ENCODE results near the gene ZBTB32.
"Not testable (repeated sequence)": the region's sequence is repeated elsewhere in the genome, so short reads cannot be mapped to it uniquely, and the experiment has no call there.

Gene ZBTB32

DNA sequence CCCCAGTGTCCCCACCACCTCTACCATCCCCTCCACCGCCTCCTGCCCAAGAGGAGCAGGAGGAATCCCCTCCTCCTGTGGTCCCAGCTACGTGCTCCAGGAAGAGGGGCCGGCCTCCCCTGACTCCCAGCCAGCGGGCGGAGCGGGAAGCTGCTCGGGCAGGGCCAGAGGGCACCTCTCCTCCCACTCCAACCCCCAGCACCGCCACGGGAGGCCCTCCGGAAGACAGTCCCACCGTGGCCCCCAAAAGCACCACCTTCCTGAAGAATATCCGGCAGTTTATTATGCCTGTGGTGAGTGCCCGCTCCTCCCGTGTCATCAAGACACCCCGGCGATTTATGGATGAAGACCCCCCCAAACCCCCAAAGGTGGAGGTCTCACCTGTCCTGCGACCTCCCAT lies 16.3 kb downstream of the ZBTB32 start:
- DNase-seq = no peak

DNA sequence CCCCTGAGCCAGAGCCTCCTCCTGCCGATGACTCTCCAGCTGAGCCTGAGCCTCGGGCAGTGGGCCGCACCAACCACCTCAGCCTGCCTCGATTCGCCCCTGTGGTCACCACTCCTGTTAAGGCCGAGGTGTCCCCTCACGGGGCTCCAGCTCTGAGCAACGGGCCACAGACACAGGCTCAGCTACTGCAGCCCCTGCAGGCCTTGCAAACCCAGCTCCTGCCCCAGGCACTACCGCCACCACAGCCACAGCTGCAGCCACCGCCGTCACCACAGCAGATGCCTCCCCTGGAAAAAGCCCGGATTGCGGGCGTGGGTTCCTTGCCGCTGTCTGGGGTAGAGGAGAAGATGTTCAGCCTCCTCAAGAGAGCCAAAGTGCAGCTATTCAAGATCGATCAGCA lies 17.0 kb downstream of the ZBTB32 start:
- no peak for DNase-seq

DNA sequence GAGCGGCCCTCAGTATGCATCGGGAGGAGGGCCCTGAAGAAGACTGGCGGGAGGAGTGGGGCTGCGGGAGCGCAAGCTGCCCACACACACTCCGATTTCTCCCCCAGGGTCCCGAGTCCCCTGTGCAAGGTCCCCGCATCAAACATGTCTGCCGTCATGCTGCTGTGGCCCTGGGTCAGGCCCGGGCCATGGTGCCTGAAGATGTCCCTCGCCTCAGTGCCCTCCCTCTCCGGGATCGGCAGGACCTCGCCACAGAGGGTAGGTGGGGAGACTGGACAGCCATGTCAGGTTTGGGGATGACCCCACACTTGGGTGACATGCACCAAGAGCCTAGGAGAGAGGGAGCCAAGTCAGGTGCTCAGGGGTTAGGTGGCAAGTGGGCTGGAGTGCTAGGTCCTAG lies 18.1 kb downstream of the ZBTB32 start:
- DNase-seq = no peak

DNA sequence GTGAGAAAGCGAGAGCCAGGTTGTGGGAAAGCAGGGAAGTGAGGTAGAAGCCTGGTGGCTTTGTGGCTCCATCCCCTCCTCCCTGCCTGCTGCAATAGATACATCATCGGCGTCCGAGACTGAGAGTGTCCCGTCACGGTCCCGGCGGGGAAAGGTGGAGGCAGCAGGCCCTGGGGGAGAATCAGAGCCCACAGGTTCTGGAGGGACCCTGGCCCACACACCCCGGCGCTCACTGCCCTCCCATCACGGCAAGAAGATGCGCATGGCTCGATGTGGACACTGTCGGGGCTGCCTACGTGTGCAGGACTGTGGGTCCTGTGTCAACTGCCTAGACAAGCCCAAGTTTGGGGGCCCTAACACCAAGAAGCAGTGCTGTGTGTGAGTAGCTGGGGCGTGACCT lies 18.5 kb downstream of the ZBTB32 start:
- no peak for DNase-seq

DNA sequence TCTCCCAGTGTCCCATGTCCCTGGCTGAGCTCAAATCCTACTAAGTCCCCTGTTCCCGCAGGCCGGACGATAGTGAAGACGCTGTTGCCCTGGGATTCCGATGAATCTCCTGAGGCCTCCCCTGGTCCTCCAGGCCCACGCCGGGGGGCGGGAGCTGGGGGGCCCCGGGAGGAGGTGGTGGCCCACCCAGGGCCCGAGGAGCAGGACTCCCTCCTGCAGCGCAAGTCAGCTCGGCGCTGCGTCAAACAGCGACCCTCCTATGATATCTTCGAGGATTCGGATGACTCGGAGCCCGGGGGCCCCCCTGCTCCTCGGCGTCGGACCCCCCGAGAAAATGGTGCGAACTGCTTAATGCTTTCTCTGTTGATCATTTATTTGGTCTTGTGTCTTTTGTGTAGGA lies 19.3 kb downstream of the ZBTB32 start:
- no peak for DNase-seq

DNA sequence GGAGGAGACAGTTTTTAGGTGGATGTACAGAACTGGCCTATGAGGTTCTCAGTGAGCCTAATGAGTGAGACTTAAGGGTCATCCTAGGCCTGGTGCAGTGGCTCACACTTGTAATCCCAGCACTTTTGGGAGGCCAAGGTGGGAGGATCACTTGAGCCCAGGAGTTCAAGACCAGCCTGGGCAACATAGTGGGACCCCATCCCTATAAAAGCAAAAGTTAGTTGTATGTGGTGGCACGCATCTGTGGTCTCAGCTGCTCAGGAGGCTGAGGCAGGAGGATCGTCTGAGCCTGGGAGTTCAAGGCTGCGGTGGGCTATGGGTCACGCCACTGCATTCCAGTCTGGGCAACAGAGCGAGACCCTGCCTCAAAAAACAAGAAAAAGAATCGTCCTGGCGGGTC lies 19.8 kb downstream of the ZBTB32 start:
- DNase-seq = not testable (repeated sequence)

DNA sequence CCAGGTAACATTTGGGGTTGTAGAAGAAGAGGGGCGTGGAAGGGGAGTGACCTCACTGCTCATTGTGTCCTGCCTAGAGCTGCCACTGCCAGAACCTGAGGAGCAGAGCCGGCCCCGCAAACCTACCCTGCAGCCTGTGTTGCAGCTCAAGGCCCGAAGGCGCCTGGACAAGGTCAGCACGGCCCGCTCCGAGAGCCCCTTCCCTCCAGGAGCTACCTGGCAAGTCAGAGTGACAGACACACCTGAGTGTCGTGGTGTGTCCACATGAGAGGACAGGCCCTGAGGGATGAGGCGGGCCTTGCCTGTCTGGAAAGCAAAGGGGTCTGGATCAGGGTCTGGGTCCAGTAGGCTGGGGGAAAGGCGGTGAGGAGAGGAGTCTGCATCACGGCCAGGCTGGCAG lies 20.2 kb downstream of the ZBTB32 start:
- DNase-seq = no peak

DNA sequence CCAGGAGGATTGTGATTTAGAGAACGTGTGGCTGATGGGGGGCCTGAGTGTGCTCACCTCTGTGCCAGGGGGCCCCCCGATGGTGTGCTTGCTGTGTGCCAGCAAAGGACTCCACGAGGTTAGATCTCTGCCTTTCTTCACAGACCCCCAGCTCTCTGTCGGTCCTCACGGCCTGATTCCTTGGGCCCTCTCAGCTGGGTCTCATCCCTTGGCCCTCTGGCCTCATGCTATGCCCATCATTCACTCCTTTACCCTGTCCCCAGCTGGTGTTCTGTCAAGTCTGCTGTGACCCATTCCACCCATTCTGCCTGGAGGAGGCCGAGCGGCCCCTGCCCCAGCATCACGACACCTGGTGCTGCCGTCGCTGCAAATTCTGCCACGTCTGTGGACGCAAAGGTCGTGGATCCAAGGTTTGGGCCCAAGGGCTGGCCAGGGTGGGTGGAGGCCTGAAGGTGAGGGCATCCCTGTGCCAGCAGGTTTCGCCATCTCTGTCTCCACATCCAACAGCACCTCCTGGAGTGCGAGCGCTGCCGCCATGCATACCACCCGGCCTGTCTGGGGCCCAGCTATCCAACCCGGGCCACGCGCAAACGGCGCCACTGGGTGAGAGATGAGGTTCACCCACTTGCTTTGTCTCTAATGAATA lies 21.0 kb downstream of the ZBTB32 start:
- no peak for DNase-seq

DNA sequence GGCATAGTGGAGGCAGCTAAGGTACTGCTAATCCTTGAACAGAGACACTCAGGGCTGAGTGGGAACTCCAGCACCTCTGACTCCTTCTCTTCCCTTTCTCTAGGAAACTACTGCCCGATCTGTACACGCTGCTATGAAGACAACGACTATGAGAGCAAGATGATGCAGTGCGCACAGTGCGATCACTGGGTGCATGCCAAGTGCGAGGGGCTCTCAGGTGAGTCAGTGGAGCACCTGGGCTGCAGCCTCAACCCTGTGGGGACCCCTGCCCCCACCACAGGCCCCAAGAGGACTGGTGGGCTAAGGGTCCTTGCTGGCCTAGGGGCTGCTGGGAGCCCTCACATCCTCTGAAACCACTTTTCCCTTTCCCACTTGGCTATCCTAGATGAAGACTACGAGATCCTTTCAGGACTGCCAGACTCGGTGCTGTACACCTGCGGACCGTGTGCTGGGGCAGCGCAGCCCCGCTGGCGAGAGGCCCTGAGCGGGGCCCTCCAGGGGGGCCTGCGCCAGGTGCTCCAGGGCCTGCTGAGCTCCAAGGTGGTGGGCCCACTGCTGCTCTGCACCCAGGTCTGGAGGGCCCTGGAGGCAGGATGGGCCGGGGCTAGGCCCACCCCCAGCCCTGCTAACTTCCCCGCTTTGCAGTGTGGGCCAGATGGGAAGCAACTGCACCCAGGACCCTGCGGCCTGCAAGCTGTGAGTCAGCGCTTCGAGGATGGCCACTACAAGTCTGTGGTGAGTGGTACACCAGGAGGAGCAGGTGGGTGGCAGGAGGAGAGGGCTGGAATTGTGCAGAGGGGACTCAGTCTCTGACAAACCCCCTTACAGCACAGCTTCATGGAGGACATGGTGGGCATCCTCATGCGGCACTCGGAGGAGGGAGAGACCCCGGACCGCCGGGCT lies 22.9 kb downstream of the ZBTB32 start:
- no peak for DNase-seq

DNA sequence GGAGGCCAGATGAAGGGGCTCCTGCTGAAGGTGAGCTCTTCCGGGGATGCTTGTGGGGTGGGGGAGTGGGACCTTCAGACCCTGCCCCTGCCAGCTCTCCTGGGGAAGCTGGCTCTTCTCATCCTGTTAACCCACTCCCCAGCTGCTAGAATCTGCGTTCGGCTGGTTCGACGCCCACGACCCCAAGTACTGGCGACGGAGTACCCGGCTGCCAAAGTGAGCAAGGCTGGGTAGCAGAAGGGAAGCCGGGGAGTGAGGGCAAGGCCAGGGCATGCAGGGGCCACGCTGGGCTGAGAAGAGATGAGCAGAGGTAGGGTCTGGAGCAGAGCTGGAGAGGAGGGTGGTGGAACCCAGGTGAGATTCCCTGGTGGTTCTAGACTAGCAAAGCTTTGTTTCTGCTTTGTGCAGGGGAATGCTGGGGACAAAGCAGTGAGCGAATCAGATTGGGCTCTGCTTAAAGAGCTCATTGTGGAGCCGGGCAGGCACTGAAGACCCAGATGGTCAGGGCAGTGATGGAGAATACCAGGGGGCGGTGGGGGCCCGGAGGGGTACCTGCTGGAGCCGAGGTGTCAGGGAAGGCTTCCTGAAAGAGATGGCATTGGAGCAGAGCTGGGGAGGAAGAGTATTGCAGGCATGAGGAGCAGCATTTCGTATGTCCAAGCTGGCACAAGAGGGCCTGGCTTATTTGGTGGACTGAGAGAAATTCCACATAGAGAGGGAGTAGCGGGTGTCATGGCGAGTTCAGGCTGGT lies 23.8 kb downstream of the ZBTB32 start:
- no peak for DNase-seq

DNA sequence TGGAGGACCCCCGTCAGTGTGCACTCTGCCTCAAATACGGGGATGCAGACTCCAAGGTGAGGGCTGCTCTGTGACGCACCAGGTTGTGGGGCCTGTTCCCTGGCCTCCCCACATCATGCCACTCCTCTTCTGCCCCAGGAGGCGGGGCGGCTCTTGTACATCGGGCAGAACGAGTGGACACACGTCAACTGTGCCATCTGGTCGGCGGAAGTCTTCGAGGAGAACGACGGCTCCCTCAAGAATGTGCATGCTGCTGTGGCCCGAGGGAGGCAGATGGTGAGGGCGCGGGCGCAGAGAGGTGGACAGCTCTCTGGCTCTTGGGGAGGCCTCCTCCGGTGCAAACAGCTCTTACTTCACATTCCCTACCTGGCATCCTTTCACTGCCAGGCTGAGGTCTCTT lies 24.7 kb downstream of the ZBTB32 start:
- no peak for DNase-seq

DNA sequence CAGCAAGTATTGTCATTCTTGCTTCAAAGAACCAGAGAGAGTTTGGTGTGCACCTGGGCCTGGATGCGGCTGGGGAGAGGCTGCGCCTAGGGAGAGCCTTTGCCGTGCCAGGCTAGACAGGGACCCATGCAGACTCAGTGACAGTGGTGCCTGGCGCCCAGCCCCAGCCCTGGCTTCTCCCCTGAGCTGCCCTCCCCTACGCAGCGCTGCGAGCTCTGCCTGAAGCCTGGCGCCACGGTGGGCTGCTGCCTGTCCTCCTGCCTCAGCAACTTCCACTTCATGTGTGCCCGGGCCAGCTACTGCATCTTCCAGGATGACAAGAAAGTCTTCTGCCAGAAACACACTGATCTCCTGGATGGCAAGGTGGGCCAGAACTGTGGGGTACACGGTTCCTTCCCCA lies 25.4 kb downstream of the ZBTB32 start:
- DNase-seq = no peak

DNA sequence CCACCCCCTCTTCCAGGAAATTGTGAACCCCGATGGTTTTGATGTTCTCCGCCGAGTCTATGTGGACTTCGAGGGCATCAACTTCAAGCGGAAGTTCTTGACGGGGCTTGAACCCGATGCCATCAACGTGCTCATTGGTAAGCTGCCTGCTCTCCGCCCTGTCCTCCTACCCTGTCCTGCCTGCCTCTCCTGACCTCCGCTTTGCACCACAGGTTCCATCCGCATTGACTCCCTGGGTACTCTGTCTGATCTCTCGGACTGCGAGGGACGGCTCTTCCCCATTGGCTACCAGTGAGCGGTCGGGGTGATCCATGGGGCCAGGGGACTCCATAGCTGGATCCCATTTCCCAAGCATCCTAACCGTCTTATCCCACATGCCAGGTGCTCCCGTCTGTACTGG lies 26.0 kb downstream of the ZBTB32 start:
- DNase-seq = no peak

DNA sequence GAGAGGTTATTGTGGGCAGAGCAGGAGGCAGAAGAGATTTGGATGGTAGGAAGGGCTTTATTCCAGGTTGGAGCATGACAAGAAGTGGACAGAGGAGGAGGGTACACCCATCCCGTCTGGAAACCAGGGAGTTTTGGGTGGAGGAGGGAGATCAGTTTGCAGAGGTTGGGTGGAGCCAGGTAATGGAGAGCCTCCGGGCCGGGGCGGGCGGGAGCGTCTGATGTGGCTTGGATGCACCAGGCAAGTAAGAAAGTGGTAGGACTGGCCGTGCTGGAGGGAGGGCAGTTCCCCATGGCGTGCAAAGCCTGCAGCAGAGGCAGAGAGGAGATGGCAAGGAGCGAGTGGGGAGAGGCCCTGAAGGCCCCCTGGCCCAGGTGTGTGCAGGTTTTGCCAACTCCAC lies 27.0 kb downstream of the ZBTB32 start:
- DNase-seq = no peak

DNA sequence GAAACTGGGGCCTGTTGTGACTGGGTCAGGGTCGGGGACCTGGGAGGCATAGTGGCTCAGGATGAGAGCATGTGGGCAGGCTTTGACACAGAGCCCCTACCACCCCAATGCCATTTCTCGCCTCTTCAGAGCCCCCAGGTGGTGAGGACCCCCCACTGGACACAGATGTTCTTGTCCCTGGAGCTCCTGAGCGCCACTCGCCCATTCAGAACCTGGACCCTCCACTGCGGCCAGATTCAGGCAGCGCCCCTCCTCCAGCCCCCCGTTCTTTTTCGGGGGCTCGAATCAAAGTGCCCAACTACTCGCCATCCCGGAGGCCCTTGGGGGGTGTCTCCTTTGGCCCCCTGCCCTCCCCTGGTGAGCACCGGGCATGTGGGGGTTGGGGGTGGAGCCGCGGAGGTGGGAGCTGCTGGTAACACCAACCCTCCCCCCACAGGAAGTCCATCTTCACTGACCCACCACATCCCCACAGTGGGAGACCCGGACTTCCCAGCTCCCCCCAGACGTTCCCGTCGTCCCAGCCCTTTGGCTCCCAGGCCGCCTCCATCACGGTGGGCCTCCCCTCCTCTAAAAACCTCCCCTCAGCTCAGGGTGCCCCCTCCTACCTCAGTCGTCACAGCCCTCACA lies 27.5 kb downstream of the ZBTB32 start:
- no peak for DNase-seq

DNA sequence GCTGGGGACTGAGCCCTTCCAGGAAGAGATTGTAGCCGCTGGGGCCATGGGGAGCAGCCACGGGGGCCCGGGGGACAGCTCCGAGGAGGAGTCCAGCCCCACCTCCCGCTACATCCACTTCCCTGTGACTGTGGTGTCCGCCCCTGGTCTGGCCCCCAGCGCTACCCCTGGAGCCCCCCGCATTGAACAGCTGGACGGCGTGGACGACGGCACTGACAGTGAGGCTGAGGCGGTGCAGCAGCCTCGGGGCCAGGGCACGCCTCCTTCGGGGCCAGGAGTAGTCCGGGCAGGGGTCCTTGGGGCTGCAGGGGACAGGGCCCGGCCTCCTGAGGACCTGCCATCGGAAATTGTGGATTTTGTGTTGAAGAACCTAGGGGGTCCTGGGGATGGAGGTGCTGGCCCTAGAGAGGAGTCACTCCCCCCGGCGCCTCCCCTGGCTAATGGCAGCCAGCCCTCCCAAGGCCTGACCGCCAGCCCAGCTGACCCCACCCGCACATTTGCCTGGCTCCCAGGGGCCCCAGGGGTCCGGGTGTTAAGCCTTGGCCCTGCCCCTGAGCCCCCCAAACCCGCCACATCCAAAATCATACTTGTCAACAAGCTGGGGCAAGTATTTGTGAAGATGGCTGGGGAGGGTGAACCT lies 28.3 kb downstream of the ZBTB32 start:
- DNase-seq = no peak

DNA sequence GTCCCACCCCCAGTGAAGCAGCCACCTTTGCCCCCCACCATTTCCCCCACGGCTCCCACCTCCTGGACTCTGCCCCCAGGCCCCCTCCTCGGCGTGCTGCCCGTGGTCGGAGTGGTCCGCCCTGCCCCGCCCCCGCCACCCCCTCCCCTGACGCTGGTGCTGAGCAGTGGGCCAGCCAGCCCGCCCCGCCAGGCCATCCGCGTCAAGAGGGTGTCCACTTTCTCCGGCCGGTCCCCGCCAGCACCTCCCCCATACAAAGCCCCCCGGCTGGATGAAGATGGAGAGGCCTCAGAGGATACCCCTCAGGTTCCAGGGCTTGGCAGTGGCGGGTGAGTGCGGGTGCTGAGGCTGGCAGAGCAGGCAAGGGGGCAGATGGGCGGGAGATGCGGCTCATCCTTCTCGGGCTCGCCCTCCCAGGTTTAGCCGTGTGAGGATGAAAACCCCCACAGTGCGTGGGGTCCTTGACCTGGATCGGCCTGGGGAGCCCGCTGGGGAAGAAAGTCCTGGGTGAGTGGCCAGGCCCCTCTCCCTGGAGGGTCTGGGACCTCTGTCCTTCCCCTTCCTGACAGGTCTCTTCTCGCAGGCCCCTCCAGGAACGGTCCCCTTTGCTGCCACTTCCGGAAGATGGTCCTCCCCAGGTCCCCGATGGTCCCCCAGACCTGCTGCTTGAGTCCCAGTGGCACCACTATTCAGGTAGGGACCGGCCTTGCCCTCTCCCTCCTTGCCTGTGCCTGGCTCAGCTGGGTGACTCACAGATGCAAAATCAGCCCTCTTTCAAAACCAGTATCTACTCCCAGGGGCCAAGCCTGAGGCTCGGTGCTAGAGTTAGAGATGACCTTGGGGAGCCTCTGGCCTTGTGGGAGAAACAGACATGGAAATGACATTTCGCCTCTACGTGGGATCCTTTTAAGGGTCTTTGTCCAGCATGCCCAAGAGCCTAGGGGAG lies 29.1 kb downstream of the ZBTB32 start:
- no peak for DNase-seq

DNA sequence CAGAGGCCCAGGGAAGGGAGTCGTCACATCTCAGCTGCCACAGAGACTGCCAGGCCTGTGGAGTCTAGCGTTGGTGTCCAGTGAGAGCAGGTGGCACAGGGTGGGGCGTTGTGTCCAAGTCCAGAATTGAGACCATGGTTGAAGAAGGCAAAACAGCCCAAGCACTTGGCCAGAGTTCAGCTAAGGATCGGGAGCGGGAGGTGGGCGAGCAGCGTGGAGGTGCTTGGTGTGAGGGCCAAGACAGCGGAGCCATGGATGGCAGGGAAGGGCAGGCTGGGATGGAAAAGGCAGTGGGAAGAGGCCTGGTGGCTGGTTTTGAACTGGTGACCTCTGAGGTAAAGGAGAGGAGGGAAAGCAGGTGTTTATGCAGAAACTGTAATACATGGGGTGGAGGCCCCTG lies 29.9 kb downstream of the ZBTB32 start:
- no peak for DNase-seq

DNA sequence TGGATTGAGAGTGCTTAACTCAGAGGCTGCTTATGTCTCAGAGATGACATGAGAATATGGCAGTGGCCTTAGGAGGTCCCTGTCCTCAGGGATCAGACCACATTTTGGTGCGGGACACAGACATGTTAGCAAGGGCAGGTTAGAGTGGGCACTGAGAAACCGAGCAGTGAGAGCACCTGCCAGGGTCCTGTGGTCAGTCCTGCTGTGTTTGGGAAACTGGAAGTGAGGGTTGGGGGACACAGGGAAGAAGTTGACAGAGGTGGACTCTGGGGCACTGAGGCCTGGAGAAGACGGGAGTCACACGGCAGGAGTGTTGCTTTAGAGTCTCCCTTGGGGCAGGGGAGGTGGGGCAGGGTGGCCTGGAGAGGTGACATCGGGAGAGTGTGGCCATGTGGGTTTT lies 30.5 kb downstream of the ZBTB32 start:
- no peak for DNase-seq

DNA sequence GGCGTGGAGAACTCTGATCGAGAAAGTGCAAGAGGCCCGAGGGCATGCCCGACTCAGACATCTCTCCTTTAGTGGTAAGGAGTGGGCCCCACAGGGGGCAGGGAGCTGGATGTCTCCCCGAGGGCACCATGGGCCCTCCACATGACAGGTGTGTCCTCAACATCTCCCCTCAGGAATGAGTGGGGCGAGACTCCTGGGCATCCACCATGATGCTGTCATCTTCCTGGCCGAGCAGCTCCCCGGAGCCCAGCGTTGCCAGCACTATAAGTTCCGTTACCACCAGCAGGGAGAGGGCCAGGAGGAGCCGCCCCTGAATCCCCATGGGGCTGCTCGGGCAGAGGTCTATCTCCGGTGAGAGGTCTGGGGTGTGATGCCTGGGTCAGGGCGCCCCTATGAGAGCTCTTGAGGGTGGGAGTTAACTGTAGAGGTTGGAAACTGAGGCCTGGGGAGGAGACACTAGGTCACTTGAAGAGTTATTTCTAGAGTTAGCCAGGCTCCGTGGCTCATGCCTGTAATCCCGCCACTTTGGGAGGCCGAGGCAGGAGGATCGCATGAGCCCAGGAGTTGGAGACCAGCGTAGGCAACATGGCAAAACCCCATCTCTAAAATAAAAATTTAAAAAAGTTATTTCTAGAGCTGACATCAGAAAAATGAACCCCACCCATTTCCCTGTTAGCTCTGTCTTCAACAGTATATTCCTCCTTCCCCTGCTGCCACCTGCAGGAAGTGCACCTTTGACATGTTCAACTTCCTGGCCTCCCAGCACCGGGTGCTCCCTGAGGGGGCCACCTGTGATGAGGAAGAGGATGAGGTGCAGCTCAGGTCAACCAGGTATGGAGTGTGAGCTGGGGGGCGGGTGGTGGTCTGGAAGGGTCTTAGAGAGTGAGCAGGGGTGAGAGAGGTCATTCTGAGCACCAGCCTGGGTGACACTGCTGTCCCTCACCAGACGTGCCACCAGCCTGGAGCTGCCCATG lies 32.8 kb downstream of the ZBTB32 start:
- DNase-seq = no peak

Data from NCI-H510A (cell line).